Bronchial epithelial cell (primary cell): ENCODE measurements around the gene IRF5. TPM values are rescaled to one million over a fixed set of nuclear protein-coding genes. Genes with fewer than 3 reads are reported as not detected.

Experiments
- DNase-seq: peaks from one replicate; pipeline ENCODE4 v3.0.0-alpha.2; 2010; ENCODE audit warnings: low read depth
- FAIRE-seq: peaks from 2 replicates; lab custom pipeline; 2011; peaks lifted over from hg19 to GRCh38; lab: Jason Lieb, UNC
- H3K27me3 ChIP-seq: 2 replicates; pipeline ENCODE4 v1.5.1; 2011; ENCODE audit warnings: low read length; ENCODE audit not compliant: control insufficient read depth, insufficient read depth
- H3K36me3 ChIP-seq: 2 replicates; pipeline ENCODE4 v1.5.1; 2011; ENCODE audit warnings: low read length; ENCODE audit not compliant: control insufficient read depth, insufficient read depth
- H3K4me3 ChIP-seq: 2 replicates; pipeline ENCODE4 v1.5.1; 2011; ENCODE audit warnings: mild to moderate bottlenecking, low read depth, low read length, control low read depth
- CTCF ChIP-seq: IDR thresholded peaks from 2 replicates; pipeline ENCODE4 v1.5.1; 2011; ENCODE audit warnings: mild to moderate bottlenecking, moderate library complexity, low read length, control low read depth, inconsistent platforms; ENCODE audit not compliant: insufficient read depth, severe bottlenecking
- total RNA-seq: library from RNA; depleted of rRNA; stranded (reverse); fragments of >200 nt; gene quantifications from 2 replicates; pipeline ENCODE4 v1.2.1, GENCODE V29; 2014

IRF5 gene
- total RNA-seq, 1 donor from 2014 or later = 6.8 TPM

DNA sequence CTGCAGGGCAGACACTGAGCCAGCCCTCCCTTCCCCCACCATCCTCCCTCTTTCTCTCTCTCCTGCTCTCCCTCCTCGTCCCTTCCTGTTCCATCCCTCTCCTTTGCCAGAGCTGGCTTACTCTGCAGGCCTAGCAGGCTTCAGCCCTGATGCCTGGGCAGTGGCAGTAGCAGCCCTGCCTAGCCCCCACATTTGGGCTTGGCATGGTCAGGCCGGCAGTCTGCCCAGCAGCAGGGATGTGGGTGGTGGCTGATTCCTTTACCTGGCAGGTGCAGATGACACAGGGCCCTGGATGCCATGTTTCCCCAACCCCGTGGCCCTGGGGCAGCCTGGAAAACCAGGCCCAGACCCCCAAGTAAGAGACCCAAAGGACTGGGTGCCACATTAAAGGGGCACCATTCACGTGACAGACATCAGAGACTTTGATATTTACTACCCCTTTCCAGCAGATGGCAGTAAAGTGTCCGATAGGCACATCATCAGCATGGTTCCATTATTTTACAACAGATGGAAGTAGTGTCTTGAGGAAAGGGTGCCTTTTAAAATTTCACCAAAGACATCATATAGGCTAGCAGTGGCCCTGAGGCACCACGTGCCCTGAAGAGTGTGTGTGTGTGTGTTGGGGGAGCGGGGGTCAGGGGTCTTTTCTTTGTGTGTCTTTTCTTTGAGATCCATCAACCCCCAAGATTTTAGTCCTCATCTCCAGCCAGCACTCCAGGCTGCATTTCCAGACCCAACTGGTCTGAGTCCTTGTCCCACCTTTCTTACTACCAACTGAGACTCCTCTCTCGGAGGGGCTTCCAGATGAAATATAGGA is 33.1 kb upstream of the IRF5 start:
- H3K36me3 ChIP-seq = no peaks in the 10 kb centered on the region
- no peak overlapping the region for H3K4me3 ChIP-seq
- DNase-seq (peak; percentile 56), FAIRE-seq (no peak)
- H3K27me3 ChIP-seq = peaks cover 3% of the 10 kb centered on the region
- peak; percentile 67 for TF ChIP-seq CTCF

DNA sequence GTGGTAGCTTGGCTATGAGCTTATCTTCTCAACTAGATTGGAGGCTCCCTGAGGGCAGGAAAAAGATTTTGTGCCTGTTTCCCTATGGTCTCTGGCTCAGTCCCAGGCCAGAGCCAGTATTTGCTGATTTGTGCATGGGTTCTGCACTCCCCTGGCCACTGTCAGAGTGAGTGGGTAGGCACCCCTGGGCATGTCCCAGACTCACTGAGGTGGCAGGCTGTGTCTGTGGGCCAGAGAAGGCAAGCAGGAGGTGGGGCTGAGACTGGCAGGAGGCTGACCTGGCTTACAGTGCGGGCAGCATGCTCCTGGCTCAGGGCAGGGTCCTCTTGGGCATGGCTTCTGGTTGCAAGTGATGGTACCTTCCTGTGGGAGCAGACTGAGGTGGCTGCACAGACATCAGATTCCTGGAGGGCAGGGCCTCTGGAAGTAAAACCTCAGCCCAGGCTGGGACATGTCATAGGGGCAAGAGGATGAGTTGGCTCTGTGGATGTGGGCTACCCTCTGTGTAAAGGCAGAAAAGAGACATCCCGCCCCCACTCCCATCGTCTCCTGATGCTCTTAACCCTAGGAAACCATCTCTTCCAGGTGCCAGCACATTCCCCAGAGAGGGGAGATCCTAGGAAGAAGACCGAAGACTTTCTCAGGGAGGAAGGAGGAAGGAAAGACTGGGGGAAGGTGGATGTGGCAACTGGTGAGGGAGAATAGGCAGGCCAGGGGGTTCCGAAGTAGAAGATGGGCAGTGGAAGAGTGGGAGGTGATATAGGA is 31.5 kb upstream of the IRF5 start:
- Histone ChIP-seq H3K36me3 (no peaks in the 10 kb centered on the region), H3K27me3 (peaks cover 16% of the 10 kb centered on the region), H3K4me3 (no peak overlapping the region)
- TF ChIP-seq CTCF = no peak
- DNase-seq (no peak), FAIRE-seq (no peak)

GRCh38 chr7:128906766-128907559 is 30.8 kb upstream of the IRF5 start:
- no peak for DNase-seq
- no peak for FAIRE-seq
- Histone ChIP-seq H3K27me3 (peaks cover 21% of the 10 kb centered on the region), H3K36me3 (no peaks in the 10 kb centered on the region), H3K4me3 (no peak overlapping the region)
- no peak for TF ChIP-seq CTCF

DNA sequence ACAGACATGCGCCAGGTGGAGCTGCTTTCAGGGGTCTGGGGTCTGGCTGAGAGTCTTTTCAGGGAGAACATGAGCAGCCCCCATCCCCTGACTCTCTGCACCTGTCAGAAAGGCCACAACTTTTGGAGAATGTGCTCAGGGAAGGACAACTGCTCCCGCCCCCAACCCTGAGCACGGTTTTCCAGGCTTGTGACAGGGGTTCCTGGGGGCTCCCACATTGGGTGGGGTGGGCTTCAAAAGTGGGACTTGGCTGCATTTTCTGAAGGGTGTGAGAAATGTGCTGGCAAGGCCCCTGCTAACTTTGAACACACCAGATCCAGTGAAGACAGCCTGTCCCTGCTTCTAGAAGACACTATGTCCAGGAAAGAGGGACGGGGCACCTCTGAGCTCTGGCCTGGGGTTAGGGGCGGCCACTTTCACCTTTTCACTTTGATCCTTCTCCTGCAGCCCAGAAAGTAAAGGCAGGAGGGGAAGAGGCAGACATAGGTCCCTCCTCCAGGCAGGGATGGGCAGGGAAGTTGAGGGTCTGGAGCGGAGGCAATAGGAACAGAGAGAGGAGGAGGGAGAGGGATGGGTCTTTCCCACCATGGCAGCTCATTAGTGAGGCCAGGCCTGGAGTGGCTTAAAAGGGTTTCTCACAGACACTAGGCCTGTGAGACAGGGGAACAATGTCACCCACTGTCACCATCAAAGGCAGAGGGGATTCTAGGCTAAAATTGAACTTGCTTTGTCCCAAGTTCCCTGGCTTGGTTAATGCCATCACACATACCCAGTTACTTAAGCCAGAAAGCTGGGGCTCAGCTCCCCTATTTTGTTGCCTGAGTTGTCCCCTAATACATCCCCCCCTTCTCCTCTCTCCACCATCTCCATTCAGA is 28.7 kb upstream of the IRF5 start:
- DNase-seq (no peak), FAIRE-seq (no peak)
- peaks cover 24% of the 10 kb centered on the region for H3K27me3 ChIP-seq
- TF ChIP-seq CTCF = no peak
- no peak overlapping the region for H3K4me3 ChIP-seq
- H3K36me3 ChIP-seq = no peaks in the 10 kb centered on the region
